Retinal pigment epithelial cell (primary cell): ENCODE measurements around the gene IGFBP7.
A peak's percentile ranks its signal among the peaks of the same experiment; 100 is the strongest.

Experiments
- DNase-seq: peaks from one replicate; pipeline ENCODE4 v3.0.0-alpha.2; 2010; ENCODE audit warnings: low read depth
- H3K4me3 ChIP-seq: 2 replicates; pipeline ENCODE4 v1.5.1; 2011; ENCODE audit warnings: mild to moderate bottlenecking, low read length, control low read depth, moderate library complexity
- CTCF ChIP-seq: conservative IDR thresholded peaks from 2 replicates; pipeline ENCODE4 v1.5.1; 2011; ENCODE audit warnings: low read depth, low read length, control low read depth, inconsistent platforms

Gene IGFBP7

GRCh38 chr4:57147335-57148060 lies 37.3 kb upstream of the IGFBP7 start:
- peak; percentile 30 for DNase-seq

DNA sequence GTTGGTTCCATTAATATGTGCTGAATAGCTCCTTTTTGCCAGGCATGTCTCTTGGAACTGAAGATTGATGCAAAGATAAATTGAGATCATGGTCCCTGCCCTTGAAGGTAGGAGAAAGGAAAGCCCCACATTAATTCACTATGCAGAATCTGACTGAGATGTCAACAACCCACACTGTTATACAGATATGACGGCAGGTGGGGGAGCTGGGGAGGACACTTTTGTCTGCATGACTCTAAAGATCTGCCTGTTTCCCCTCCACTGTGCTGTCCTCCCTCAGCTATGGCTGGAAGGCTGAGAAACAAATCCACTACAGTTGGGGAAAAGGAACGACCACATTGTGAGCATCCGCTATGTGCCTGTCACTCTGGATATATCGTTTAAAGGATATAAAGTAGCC lies 36.3 kb upstream of the IGFBP7 start:
- TF ChIP-seq CTCF: no peak
- H3K4me3 ChIP-seq: no peak overlapping the region
- no peak for DNase-seq

More at GRCh38 chr4:57147335-57148060, 37.3 kb upstream of the IGFBP7 start:
- no peak for TF ChIP-seq CTCF
- no peak overlapping the region for H3K4me3 ChIP-seq

DNA sequence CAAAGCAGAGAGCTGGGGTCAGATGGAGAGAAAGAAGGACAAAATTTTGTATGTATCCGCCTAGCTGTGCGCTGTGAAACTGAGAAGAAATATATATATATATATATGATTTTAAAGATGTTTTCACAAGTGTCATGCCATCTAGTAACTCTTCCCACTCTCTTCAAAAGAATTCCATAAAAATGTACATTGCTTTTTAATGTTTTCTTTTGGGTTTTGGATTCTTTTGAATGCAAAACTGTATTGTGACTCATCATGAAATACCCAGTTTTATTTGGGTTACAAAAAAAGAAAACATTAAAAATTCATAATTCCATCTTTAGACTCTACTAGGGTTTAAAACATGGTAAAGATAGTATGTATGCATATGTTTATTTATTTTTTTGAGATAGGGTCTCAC lies 34.3 kb upstream of the IGFBP7 start:
- no peak for DNase-seq
- no peak for TF ChIP-seq CTCF
- no peak overlapping the region for H3K4me3 ChIP-seq

DNA sequence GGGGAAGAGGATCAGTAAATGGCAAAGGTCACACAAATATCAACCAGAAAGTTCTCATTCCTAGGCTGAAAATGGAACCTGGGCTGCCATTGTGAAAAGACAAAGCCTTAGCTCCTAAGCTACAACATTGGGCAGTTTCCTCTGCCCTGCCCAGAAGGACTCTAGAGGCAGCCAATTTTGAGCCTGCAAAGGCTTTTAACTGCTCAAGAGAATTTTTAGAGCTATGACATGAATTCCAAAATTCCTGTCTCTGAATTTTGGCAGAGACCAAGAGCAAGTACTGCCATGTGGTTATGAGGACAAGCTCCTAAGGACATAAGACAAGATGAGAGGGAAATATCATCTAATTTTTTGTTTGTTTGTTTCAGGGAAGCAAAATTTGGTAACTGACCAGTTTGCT lies 29.6 kb upstream of the IGFBP7 start:
- no peak overlapping the region for H3K4me3 ChIP-seq
- no peak for DNase-seq
- no peak for TF ChIP-seq CTCF

GRCh38 chr4:57137261-57137660 lies 27.1 kb upstream of the IGFBP7 start:
- no peak for TF ChIP-seq CTCF
- no peak overlapping the region for H3K4me3 ChIP-seq
- peak; percentile 70 for DNase-seq

- peak; percentile 21 for DNase-seq
- TF ChIP-seq CTCF: no peak
- no peak overlapping the region for H3K4me3 ChIP-seq
Observed at GRCh38 chr4:57136281-57136680, 26.1 kb upstream of the IGFBP7 start.

DNA sequence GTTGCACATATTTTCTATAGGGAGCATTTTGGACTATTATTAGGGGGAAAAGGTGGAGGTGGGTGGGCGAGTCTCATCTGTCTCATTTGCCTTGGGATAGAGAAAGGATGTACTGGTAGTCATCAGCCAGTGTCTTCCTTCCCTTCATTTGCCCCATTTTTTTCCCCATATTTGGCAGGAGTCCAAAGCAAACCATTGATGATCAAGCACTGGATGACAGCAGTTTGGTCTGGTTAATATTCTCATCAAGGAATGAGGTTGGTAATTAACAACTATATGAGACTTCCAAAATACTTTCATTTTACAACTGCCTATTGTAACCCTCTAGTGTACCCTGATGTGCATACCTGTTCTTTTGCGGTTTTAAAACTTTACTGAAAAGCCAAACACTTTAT lies 22.6 kb upstream of the IGFBP7 start:
- no peak overlapping the region for H3K4me3 ChIP-seq
- TF ChIP-seq CTCF: no peak
- no peak for DNase-seq
